ENCODE data around the gene TSPAN3.
A peak's percentile ranks its signal among the peaks of the same experiment; 100 is the strongest.

Gene TSPAN3

DNA sequence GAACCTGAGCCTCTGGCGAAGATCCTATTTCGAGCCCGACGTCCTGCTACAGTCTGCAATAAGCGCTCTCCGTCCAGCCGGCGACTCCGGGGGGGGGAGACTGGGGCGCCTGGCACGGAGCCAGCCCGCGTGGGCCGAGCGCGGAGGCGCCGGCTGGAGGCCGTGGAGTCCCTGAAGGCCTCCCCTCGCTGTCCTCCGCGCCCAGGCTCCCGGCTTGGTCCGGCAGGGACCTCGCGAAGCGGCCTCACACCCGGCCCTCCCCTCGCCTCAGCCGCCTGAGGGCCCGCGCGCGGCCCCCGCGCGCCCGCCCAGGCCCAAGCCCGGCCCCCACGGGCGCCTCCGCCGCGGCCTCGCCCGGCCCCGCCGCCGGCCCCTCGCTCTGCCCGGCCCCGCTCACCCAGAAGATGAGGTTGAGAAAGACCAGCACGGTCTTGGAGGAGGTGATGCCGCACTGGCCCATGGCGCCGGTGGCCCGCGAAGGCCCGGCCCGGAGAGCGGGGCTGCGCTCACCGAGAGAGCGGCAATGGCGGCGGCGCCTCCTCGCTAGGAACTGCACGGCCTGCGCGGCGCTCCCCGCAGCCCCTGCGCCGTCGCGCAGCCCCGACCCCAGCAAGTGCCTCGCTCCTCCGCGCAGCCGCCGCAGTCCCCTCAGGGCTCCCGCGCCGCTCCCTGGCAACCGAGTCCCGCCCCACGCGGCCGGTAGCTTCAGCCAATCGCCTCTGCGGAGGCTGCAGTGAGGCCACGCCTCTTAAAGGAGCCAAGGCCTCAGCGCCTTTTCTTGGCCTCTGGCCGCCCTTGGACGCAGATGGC, at the start of gene TSPAN3:
TSS of gene TSPAN3 (minus strand) at position 615 of the 810 bp plus-strand sequence. CDS start at position 460, 155 bp downstream.
- in situ Hi-C loops (cut with HindIII; ENCODE audit: low pct_ligation_motif_present, low sequenced_read_pairs): no loop called here
- Histone ChIP-seq H3K36me3 (replicated peaks) (no peaks in the 10 kb centered on the region), H3K27me3 (replicated peaks) (no peaks in the 10 kb centered on the region), H3K4me3 (ENCODE audit: low read depth, low read length) (peak within 1 kb of the TSS; percentile 73), H3K27ac (peak within 1 kb of the TSS; percentile 73)
- TF ChIP-seq, protein P1, sequence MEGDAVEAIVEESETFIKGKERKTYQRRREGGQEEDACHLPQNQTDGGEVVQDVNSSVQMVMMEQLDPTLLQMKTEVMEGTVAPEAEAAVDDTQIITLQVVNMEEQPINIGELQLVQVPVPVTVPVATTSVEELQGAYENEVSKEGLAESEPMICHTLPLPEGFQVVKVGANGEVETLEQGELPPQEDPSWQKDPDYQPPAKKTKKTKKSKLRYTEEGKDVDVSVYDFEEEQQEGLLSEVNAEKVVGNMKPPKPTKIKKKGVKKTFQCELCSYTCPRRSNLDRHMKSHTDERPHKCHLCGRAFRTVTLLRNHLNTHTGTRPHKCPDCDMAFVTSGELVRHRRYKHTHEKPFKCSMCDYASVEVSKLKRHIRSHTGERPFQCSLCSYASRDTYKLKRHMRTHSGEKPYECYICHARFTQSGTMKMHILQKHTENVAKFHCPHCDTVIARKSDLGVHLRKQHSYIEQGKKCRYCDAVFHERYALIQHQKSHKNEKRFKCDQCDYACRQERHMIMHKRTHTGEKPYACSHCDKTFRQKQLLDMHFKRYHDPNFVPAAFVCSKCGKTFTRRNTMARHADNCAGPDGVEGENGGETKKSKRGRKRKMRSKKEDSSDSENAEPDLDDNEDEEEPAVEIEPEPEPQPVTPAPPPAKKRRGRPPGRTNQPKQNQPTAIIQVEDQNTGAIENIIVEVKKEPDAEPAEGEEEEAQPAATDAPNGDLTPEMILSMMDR (IDR thresholded peaks at IDR 0.05; ENCODE audit: low read depth, low read length, missing control alignments): no peak
- peak; percentile 81 for DNase-seq

DNA sequence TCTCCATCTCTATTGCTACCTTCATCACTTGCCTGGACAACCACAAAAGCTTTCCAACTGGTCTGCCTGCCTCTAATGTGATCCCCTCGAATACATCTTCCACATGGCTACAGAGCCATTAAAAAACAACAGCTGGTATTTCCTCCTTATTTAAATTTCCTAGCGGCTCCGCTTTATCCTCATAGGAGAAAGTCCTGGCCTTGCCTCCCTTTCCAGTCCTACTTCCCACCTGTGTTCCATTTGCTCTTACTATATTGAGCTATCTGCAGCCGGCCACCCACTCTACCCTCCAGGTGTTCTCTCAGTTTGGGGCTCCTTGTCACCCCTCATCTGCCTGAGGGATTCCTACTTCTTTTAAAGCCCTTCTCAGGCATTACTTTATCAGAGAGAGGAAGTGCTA, 49.7 kb upstream of the TSPAN3 start:
- Histone ChIP-seq H3K4me3 (ENCODE audit: low read depth, low read length) (no peak overlapping the region), H3K27ac (no peak overlapping the region), H3K27me3 (replicated peaks) (no peaks in the 10 kb centered on the region), H3K36me3 (replicated peaks) (no peaks in the 10 kb centered on the region)
- in situ Hi-C loops (cut with HindIII; ENCODE audit: low pct_ligation_motif_present, low sequenced_read_pairs): loop anchor here (25.0 kb wide), 1 partner anchor 417 kb away; no protein-coding TSS in a partner anchor
- TF ChIP-seq, protein P1 (IDR thresholded peaks at IDR 0.05; ENCODE audit: low read depth, low read length, missing control alignments): no peak
- no peak for DNase-seq

DNA sequence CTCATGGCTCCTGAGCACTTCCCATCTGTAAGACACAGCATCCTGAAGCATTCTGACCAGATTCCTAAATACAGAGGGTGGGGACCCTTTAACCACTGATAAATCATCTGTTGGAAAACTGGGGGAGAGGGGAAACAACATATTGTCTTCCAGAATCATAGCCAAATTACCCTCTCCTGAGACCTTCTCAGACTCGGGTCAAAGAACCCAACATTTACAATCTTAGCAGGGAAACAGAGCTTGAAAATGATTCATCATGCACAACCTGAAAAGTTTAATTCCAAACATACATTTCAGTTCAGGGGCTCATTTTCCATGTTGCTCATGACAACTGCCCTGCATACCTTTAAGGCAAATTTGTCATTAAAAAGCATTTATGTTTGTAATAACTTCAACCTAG, 48.5 kb upstream of the TSPAN3 start:
- TF ChIP-seq, protein P1 (IDR thresholded peaks at IDR 0.05; ENCODE audit: low read depth, low read length, missing control alignments): no peak
- in situ Hi-C loops (cut with HindIII; ENCODE audit: low pct_ligation_motif_present, low sequenced_read_pairs): loop anchor here (25.0 kb wide), 1 partner anchor 418 kb away; no protein-coding TSS in a partner anchor
- DNase-seq: no peak

DNA sequence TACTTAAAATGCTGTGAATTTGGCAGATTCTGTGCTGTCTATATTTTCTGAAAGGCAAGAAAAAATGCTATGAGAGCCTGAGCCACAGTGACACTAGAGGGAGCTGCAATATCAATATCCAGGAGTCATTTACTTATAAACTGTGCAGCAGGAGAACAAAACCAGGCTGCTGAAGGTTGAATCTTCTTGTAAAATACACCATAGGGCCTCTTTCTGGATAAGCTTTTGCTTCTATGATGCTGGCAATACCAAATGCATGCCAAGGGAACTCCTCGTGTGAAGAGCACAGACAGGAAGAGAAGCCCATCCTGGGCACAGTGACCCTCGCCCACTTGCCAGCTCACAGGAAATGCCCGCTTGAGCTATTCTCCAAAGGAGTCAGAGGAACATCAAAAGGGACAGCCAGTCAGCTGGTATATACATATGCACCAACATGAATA, 48.0 kb upstream of the TSPAN3 start:
- no peaks in the 10 kb centered on the region for H3K27me3 ChIP-seq (replicated peaks)
- H3K27ac ChIP-seq: no peak overlapping the region
- H3K4me3 ChIP-seq (ENCODE audit: low read depth, low read length): no peak overlapping the region
- in situ Hi-C loops (cut with HindIII; ENCODE audit: low pct_ligation_motif_present, low sequenced_read_pairs): loop anchor here (25.0 kb wide), 1 partner anchor 418 kb away; no protein-coding TSS in a partner anchor
- TF ChIP-seq, protein P1 (IDR thresholded peaks at IDR 0.05; ENCODE audit: low read depth, low read length, missing control alignments): peak; percentile 85
- peak; percentile 70 for DNase-seq
- peaks cover 11% of the 10 kb centered on the region for H3K36me3 ChIP-seq (replicated peaks)

More for the DNA sequence above, 48.5 kb upstream of the TSPAN3 start:
- peaks cover 6% of the 10 kb centered on the region for H3K36me3 ChIP-seq (replicated peaks)
- H3K4me3 ChIP-seq (ENCODE audit: low read depth, low read length): no peak overlapping the region
- no peaks in the 10 kb centered on the region for H3K27me3 ChIP-seq (replicated peaks)
- no peak overlapping the region for H3K27ac ChIP-seq

DNA sequence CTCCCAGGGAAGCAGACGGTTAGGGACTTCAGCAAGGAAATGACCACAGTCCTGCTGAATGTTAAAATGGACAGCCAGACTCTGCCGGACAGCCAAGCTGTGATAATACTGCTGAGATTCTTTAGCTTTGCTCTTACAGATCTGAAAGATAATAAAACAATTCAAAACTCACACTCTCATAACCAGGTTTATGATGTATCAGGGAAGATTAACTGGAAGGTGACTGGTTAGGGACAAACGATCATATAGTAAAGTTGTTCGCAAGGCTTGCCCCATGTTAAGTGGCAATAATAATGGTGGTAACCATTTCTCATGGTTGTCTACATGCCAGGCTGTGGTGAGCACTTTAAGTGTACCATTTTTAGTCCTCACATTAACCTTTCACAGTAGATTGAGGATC, 44.3 kb upstream of the TSPAN3 start:
- in situ Hi-C loops (cut with HindIII; ENCODE audit: low pct_ligation_motif_present, low sequenced_read_pairs): loop anchor here (25.0 kb wide), 1 partner anchor 422 kb away; no protein-coding TSS in a partner anchor

More for the DNA sequence above, 44.3 kb upstream of the TSPAN3 start:
- TF ChIP-seq, protein P1 (IDR thresholded peaks at IDR 0.05; ENCODE audit: low read depth, low read length, missing control alignments): no peak
- Histone ChIP-seq H3K36me3 (replicated peaks) (peaks cover 23% of the 10 kb centered on the region), H3K4me3 (ENCODE audit: low read depth, low read length) (no peak overlapping the region), H3K27ac (no peak overlapping the region), H3K27me3 (replicated peaks) (no peaks in the 10 kb centered on the region)
- DNase-seq: no peak
